GM13976 (cell line): ENCODE results near the gene RBMS1.

ENCODE experiments used
- DNase-seq: peaks from one replicate; pipeline ENCODE4 v3.0.0; 2012; ENCODE audit warnings: low spot score
- in situ Hi-C: fragments of 300-500 bp; cut with MboI; formaldehyde crosslinking; loops from one replicate; pipeline ENCODE4 v1.12.0; 2022; ENCODE audit warnings: low sequenced_read_pairs, mixed read lengths, inconsistent platforms; ENCODE audit not compliant: unreplicated experiment
- TF ChIP-seq, protein P1 (sequence below): IDR thresholded peaks from 2 replicates; pipeline ENCODE4 v1.5.1; 2012; ENCODE audit warnings: borderline replicate concordance, mild to moderate bottlenecking; ENCODE audit not compliant: insufficient read depth; ENCODE audit errors: extremely low read depth, missing control alignments, control extremely low read depth

Gene RBMS1

DNA sequence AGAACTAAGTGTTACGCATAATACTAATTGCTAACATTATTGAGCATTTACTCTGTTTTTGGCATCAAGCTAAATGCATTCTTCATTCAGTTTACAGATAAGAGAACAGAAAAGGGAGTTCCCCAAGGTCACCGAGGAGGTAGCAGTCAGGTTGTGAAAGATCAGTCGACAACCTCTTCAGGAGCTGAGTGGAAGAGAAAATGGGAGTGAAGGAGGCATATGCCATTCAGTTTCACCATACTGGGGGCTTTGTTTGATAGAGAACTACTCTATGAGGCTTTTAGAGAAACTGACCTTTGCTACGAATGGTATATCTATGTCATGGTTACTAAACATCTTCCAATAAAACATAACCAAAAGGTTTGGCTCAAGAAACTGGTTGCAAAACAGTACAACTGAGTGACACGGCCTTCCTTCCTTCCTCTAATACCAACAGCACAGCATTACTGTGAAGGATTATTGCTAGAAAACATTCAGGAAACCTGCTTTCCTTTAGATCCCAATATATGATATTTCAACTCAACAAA is 112.1 kb downstream of the RBMS1 start:
- in situ Hi-C loops, result no loop called here
- no peak for DNase-seq
- TF ChIP-seq, protein P1, sequence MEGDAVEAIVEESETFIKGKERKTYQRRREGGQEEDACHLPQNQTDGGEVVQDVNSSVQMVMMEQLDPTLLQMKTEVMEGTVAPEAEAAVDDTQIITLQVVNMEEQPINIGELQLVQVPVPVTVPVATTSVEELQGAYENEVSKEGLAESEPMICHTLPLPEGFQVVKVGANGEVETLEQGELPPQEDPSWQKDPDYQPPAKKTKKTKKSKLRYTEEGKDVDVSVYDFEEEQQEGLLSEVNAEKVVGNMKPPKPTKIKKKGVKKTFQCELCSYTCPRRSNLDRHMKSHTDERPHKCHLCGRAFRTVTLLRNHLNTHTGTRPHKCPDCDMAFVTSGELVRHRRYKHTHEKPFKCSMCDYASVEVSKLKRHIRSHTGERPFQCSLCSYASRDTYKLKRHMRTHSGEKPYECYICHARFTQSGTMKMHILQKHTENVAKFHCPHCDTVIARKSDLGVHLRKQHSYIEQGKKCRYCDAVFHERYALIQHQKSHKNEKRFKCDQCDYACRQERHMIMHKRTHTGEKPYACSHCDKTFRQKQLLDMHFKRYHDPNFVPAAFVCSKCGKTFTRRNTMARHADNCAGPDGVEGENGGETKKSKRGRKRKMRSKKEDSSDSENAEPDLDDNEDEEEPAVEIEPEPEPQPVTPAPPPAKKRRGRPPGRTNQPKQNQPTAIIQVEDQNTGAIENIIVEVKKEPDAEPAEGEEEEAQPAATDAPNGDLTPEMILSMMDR, result no peak

DNA sequence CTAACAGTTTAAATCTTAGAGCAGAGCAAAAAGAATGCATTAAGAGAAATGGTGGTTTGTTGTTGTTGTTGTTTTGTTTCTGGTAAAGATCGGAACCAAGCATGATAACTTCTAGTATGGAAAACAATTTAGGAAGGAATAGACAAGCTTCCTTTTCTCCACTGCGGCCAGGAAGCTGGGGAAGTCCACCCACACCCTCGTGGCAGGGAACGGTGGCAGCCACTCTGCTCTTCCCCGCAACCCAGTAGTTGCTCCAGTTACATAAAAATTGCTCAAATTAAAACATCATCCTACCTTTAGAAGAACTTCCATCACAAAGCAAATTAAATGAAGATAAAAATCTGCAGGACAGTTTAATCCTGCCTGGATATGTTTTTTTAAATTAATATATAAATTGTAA is 113.0 kb downstream of the RBMS1 start:
- no peak for DNase-seq
- TF ChIP-seq, protein P1, result no peak

DNA sequence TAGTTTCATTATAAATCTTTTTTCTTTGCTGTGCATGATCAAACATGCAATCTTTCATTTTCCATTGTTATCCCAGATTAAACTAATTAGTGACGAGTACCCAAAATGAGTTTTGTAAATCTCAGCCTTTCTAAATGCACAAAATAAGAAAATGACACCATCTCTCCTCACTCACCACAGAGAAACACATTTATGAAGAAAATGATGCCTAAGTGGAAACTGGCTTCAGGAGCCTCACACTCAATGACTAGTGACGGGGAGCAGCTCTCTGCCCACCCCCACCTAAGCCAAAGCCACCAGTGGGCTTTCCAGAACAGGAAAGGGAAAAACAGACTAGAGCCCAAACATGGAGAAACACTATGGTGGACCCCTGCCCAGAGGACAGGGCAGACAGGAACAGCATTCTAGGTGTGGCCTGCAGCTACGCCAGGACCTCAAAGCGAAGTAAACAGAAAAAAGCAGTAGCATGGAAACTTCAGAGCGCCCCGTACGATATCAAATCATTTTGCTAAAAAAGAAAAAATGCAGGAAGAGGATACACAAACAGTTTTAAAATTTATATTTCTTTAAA is 113.5 kb downstream of the RBMS1 start:
- TF ChIP-seq, protein P1, result no peak
- in situ Hi-C loops, result no loop called here
- no peak for DNase-seq

More for the DNA sequence above, 113.0 kb downstream of the RBMS1 start:
- in situ Hi-C loops, result no loop called here

DNA sequence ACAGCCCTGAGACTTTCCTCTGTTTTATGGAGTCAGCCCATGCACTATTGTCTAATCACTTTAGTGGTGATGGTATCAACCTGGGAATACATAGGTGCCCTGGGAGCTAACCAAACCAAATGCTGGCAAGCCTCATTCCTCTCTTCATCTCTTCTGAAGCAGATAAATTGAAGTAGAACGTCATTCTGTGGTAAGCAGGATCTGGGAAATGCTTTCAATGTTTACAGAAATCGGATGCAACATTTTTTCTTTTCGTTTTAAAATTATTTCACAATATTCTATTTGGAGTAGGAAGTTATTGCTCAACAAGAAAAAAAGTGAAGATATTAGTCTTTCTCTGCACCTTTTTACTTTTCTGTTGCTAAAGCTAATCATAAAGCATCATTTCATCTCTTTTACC is 114.2 kb downstream of the RBMS1 start:
- DNase-seq, result no peak
- TF ChIP-seq, protein P1, result no peak
- in situ Hi-C loops, result no loop called here

DNA sequence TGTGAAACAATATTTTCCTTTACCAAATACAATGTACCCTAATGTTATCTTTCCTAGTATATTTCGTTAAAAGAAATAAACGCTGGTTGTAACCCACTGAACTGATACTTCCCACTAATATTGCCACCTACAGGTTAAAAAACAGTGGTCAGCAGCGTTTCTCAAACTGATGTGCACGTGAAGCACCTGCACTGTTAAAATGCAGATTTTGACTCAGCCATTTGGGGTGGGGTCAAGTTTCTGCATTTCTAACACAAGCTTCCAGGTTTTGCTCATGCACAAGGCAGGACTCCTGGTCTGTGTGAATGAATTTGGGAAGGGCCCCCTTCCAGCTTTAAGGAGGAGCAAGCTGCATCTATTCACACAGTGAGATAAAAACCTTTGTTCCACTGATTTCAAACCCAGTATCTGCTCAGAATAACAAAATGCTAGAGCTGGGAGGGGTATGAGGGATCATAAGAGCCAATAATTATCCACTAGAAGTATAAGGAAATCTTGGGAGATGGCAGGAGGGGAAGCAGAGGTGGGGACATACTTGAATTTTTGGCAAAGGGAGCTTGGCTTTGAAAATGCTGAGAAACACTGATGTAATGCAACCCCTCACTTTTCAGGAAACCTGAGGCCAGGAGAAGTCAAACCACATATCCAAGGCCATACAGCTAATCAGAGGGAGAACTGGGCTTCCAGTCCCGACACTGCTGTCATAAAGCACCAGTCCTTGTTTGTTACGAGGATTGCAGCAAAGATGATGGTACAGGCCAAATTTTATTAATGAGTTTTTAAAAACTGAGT is 116.2 kb downstream of the RBMS1 start:
- TF ChIP-seq, protein P1, result no peak
- in situ Hi-C loops, result no loop called here
- DNase-seq, result no peak

DNA sequence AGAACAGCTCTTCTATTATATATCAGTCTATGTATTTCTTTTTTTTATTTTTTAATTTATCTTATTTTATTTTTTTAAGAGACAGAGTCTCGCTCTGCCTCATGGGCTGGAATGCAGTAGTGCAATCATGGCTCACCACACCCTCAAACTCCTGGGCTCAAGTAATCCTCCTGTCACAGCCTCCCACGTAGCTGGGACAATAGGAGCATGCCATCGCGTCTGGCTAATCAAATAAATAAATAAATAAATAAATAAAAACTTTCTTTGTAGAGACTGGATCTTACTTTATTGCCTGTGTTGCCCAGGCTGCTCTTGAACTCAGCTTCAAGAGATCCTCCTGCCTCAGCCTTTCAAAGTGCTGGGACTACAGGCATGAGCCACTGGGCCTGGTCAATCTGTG is 117.0 kb downstream of the RBMS1 start:
- in situ Hi-C loops, result no loop called here
- DNase-seq, result no peak
- TF ChIP-seq, protein P1, result no peak
